GM10266 (cell line): Measurements from ENCODE around the gene ING3.

ENCODE experiments used
- DNase-seq: peaks from one replicate; pipeline ENCODE4 v3.0.0; 2012; ENCODE audit errors: extremely low spot score
- CTCF ChIP-seq: IDR thresholded peaks from 2 replicates; pipeline ENCODE4 v1.5.1; 2012; ENCODE audit warnings: mild to moderate bottlenecking, low read depth; ENCODE audit not compliant: control insufficient read depth, insufficient read depth; ENCODE audit errors: missing control alignments

ING3 gene

GRCh38 chr7:120984406-120984805, 33.8 kb downstream of the ING3 start:
- no peak for DNase-seq
- TF ChIP-seq CTCF, result no peak

GRCh38 chr7:120985130-120985758, 34.7 kb downstream of the ING3 start:
- DNase-seq, result no peak
- TF ChIP-seq CTCF, result no peak

GRCh38 chr7:120985839-120986238, 35.3 kb downstream of the ING3 start:
- no peak for TF ChIP-seq CTCF
- no peak for DNase-seq

- no peak for DNase-seq
- TF ChIP-seq CTCF, result no peak
These were observed 36.1 kb downstream of the ING3 start for GRCh38 chr7:120986650-120987049.

- no peak for DNase-seq
- TF ChIP-seq CTCF, result peak; percentile 5
These were observed 36.7 kb downstream of the ING3 start for GRCh38 chr7:120987280-120987679.

- TF ChIP-seq CTCF, result peak; percentile 92
- DNase-seq, result peak; percentile 83
These were observed 37.4 kb downstream of the ING3 start for GRCh38 chr7:120987683-120988590.
